ENCODE results near the gene MVK.

GRCh38 chr12:109537136-109537535 lies 36.5 kb upstream of the MVK start:
- TF ChIP-seq CTCF (IDR thresholded peaks at IDR 0.05) = no peak
- no peak for TF ChIP-seq POLR2A (IDR thresholded peaks at IDR 0.05)
